NCI-H2227 treated with DMSO at 0.1 percent for 48 hours (cell line): Measurements from ENCODE around the gene CFAP126.
"Not testable (repeated sequence)": the region's sequence is repeated elsewhere in the genome, so short reads cannot be mapped to it uniquely, and the experiment has no call there.

ENCODE experiments used
- DNase-seq: peaks from one replicate; lab custom pipeline; 2025; lab: John Stamatoyannopoulos, UW

CFAP126 gene

GRCh38 chr1:161367684-161368400 is at the start of gene CFAP126:
CFAP126 (minus strand) TSS chr1:161367876; CDS start chr1:161367868, 8 bp downstream.
- DNase-seq: peak; percentile 82

GRCh38 chr1:161413050-161413449 is 45.4 kb upstream of the CFAP126 start:
- not testable (repeated sequence) for DNase-seq

- DNase-seq: not testable (repeated sequence)
Observed at GRCh38 chr1:161410636-161410970, 42.9 kb upstream of the CFAP126 start.

- DNase-seq: not testable (repeated sequence)
Observed at GRCh38 chr1:161409848-161410635, 42.4 kb upstream of the CFAP126 start.

GRCh38 chr1:161408429-161409052 is 40.9 kb upstream of the CFAP126 start:
- no peak for DNase-seq

- DNase-seq: no peak
Observed at GRCh38 chr1:161407451-161407985, 39.8 kb upstream of the CFAP126 start.

- DNase-seq: not testable (repeated sequence)
Observed at GRCh38 chr1:161406551-161406950, 38.9 kb upstream of the CFAP126 start.

GRCh38 chr1:161404051-161404597 is 36.4 kb upstream of the CFAP126 start:
- no peak for DNase-seq

- no peak for DNase-seq
Observed at GRCh38 chr1:161402446-161402845, 34.8 kb upstream of the CFAP126 start.

GRCh38 chr1:161399257-161399998 is 31.8 kb upstream of the CFAP126 start:
- DNase-seq: peak; percentile 89

GRCh38 chr1:161398900-161399256 is 31.2 kb upstream of the CFAP126 start:
- peak; percentile 89 for DNase-seq

GRCh38 chr1:161397038-161397437 is 29.4 kb upstream of the CFAP126 start:
- not testable (repeated sequence) for DNase-seq

GRCh38 chr1:161393151-161393550 is 25.5 kb upstream of the CFAP126 start:
- no peak for DNase-seq

GRCh38 chr1:161391611-161392010 is 23.9 kb upstream of the CFAP126 start:
- no peak for DNase-seq

GRCh38 chr1:161391136-161391535 is 23.5 kb upstream of the CFAP126 start:
- DNase-seq: not testable (repeated sequence)

GRCh38 chr1:161390559-161390858 is 22.8 kb upstream of the CFAP126 start:
- DNase-seq: peak; percentile 67

- DNase-seq: peak; percentile 96
Observed at GRCh38 chr1:161389691-161390558, 22.2 kb upstream of the CFAP126 start.

GRCh38 chr1:161389158-161389557 is 21.5 kb upstream of the CFAP126 start:
- DNase-seq: not testable (repeated sequence)

GRCh38 chr1:161388639-161389038 is 21.0 kb upstream of the CFAP126 start:
- no peak for DNase-seq

GRCh38 chr1:161382214-161383019 is 14.7 kb upstream of the CFAP126 start:
- DNase-seq: peak; percentile 31
